Measurements from ENCODE around the gene TNNT2.

TNNT2 gene

GRCh38 chr1:201419746-201420607, 42.5 kb upstream of the TNNT2 start:
- H3K4me2 ChIP-seq = no peak overlapping the region
- no peak overlapping the region for H3K27ac ChIP-seq
- peaks cover 13% of the 10 kb centered on the region; the same call in 1 of the 2 replicates for H3K27me3 ChIP-seq (ENCODE audit: insufficient read depth, low read depth)
- TF ChIP-seq, protein P1, sequence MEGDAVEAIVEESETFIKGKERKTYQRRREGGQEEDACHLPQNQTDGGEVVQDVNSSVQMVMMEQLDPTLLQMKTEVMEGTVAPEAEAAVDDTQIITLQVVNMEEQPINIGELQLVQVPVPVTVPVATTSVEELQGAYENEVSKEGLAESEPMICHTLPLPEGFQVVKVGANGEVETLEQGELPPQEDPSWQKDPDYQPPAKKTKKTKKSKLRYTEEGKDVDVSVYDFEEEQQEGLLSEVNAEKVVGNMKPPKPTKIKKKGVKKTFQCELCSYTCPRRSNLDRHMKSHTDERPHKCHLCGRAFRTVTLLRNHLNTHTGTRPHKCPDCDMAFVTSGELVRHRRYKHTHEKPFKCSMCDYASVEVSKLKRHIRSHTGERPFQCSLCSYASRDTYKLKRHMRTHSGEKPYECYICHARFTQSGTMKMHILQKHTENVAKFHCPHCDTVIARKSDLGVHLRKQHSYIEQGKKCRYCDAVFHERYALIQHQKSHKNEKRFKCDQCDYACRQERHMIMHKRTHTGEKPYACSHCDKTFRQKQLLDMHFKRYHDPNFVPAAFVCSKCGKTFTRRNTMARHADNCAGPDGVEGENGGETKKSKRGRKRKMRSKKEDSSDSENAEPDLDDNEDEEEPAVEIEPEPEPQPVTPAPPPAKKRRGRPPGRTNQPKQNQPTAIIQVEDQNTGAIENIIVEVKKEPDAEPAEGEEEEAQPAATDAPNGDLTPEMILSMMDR (conservative IDR thresholded peaks at IDR 0.05; ENCODE audit: low read depth, low read length) = no peak
- H3K9ac ChIP-seq = no peak overlapping the region
- H3K36me3 ChIP-seq (ENCODE audit: insufficient read depth) = no peaks in the 10 kb centered on the region
- no peak overlapping the region for H2AFZ ChIP-seq (ENCODE audit: low read depth)
- H4K20me1 ChIP-seq (ENCODE audit: insufficient read depth) = no peaks in the 10 kb centered on the region
- H3K79me2 ChIP-seq (ENCODE audit: insufficient read depth, low read depth) = no peaks in the 10 kb centered on the region
- no peak overlapping the region for H3K4me3 ChIP-seq (IDR thresholded peaks at IDR 0.05; ENCODE audit: insufficient read depth, low read depth, low read length)
- no peaks in the 10 kb centered on the region for H3K4me1 ChIP-seq (ENCODE audit: low read depth, poor library complexity, severe bottlenecking)

DNA sequence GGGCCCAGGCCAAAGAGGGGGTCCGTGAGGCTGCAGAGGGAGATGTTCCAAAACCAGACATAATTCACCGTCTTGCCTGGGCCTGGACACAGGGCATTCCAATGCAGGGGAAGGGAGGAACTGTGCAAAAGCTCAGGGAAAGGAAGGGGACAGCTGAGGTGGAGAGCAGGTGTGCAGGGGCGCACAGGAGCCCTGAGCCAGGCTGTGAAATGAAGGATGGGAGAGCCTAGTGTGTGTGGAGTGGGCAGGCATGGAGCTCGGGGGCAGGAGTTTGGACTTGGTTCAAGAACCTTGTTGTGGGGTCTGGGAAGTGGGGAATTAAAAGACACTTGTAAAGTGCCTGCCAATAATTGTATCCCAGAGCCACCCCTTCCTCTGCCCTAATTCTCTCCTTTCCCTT, 41.8 kb upstream of the TNNT2 start:
- H3K4me3 ChIP-seq (IDR thresholded peaks at IDR 0.05; ENCODE audit: insufficient read depth, low read depth, low read length) = no peak overlapping the region
- H3K36me3 ChIP-seq (ENCODE audit: insufficient read depth) = no peaks in the 10 kb centered on the region
- H3K4me2 ChIP-seq = no peak overlapping the region
- H3K27me3 ChIP-seq (ENCODE audit: insufficient read depth, low read depth) = peaks cover 13% of the 10 kb centered on the region; the same call in 1 of the 2 replicates
- H3K27ac ChIP-seq = no peak overlapping the region
- no peaks in the 10 kb centered on the region for H3K4me1 ChIP-seq (ENCODE audit: low read depth, poor library complexity, severe bottlenecking)
- H4K20me1 ChIP-seq (ENCODE audit: insufficient read depth) = no peaks in the 10 kb centered on the region
- no peak overlapping the region for H2AFZ ChIP-seq (ENCODE audit: low read depth)
- TF ChIP-seq, protein P1 (conservative IDR thresholded peaks at IDR 0.05; ENCODE audit: low read depth, low read length) = no peak
- H3K9ac ChIP-seq = no peak overlapping the region
- H3K79me2 ChIP-seq (ENCODE audit: insufficient read depth, low read depth) = no peaks in the 10 kb centered on the region

DNA sequence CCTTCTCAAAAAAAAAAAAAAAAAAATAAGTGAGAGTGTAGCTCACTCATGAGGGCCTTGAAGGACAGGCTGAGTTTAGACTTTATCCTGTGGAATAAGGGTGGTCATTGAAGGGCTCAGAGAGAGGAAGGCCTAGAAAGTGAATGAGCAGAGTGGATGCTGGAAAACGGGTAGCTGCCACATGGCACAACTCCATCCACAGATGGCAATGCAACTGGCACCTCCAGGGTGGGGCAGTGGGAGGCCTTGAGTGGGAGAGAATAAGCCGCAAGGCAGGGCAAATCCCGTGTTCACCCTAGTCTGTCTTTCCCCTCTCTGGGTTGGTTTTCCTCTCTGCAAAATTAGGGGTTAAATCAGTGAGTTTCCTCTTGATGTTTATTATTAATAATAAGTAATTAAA, 41.0 kb upstream of the TNNT2 start:
- no peak overlapping the region for H3K27ac ChIP-seq
- H2AFZ ChIP-seq (ENCODE audit: low read depth) = no peak overlapping the region
- no peak overlapping the region for H3K4me3 ChIP-seq (IDR thresholded peaks at IDR 0.05; ENCODE audit: insufficient read depth, low read depth, low read length)
- no peaks in the 10 kb centered on the region for H3K36me3 ChIP-seq (ENCODE audit: insufficient read depth)
- H3K79me2 ChIP-seq (ENCODE audit: insufficient read depth, low read depth) = no peaks in the 10 kb centered on the region
- TF ChIP-seq, protein P1 (conservative IDR thresholded peaks at IDR 0.05; ENCODE audit: low read depth, low read length) = no peak
- no peak overlapping the region for H3K4me2 ChIP-seq
- peaks cover 13% of the 10 kb centered on the region; the same call in 1 of the 2 replicates for H3K27me3 ChIP-seq (ENCODE audit: insufficient read depth, low read depth)
- H3K9ac ChIP-seq = no peak overlapping the region
- H4K20me1 ChIP-seq (ENCODE audit: insufficient read depth) = no peaks in the 10 kb centered on the region
- H3K4me1 ChIP-seq (ENCODE audit: low read depth, poor library complexity, severe bottlenecking) = no peaks in the 10 kb centered on the region

DNA sequence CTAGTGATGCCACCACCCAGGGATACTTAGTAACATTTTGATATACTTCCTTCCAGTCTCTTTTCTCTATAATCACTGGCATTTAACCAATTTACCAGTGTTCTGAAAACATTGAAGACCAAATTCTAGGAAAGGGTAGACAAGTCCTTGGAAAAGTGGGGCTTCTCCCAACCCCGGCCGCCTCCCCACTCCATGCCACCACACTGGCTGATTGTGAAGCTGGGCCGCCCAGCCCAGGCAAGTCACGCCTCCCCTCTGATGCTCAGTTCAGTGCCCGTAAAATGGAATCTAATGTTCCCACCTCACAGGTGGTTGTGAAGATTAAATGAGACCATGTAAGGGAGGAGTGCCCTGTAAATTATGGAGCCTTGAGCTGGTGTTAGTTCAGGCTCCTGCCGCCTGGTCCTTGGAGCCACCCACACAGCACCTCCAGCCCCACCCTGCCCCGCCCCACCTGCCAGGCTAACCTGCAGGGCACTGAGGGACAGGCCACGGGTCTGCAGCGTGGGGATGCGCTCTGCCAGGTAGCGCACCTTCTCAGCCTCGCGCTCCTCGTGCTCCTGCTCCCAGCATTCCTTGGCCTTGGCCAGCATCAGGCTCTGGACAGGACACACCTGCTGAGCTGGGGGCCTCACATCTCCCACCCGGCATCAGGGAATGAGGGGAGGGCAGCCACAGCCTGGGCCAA, 36.7 kb upstream of the TNNT2 start:
- Histone ChIP-seq H4K20me1 (ENCODE audit: insufficient read depth) (no peaks in the 10 kb centered on the region), H3K79me2 (ENCODE audit: insufficient read depth, low read depth) (no peaks in the 10 kb centered on the region), H3K27ac (no peak overlapping the region), H3K4me2 (no peak overlapping the region), H3K36me3 (ENCODE audit: insufficient read depth) (no peaks in the 10 kb centered on the region), H2AFZ (ENCODE audit: low read depth) (no peak overlapping the region), H3K4me3 (IDR thresholded peaks at IDR 0.05; ENCODE audit: insufficient read depth, low read depth, low read length) (no peak overlapping the region), H3K27me3 (ENCODE audit: insufficient read depth, low read depth) (peaks cover 24% of the 10 kb centered on the region; the same call in 1 of the 2 replicates), H3K9ac (no peak overlapping the region), H3K4me1 (ENCODE audit: low read depth, poor library complexity, severe bottlenecking) (no peaks in the 10 kb centered on the region)
- TF ChIP-seq, protein P1 (conservative IDR thresholded peaks at IDR 0.05; ENCODE audit: low read depth, low read length) = no peak
